Activated CD8-positive, alpha-beta T cell treated with anti-CD3 and anti-CD28 coated beads, Interleukin-2, amount 10 ng/mL, durations not matched to agents 7 days and 5 days (primary cell): ENCODE measurements around the gene TFCP2L1. TPM values are rescaled to one million over a fixed set of nuclear protein-coding genes. Genes with fewer than 3 reads are reported as not detected.

ENCODE experiments used
- ATAC-seq: fragments of 150-1000 bp; cut with Tn5 transposase; one replicate; pipeline ENCODE4 v1.10.0; 2021; ENCODE audit warnings: moderate library complexity
- CTCF ChIA-PET: fragments of 350-600 bp; sonication (Branson Sonifier 250); formaldehyde crosslinking; loops from one replicate; lab custom pipeline; 2021; ENCODE audit warnings: antibody characterized with exemption; lab: Charles Lee
- POLR2A ChIA-PET: fragments of 350-600 bp; sonication (Branson Sonifier 250); formaldehyde crosslinking; loops from one replicate; lab custom pipeline; 2021; ENCODE audit warnings: antibody characterized with exemption; lab: Charles Lee
- DNase-seq: peaks from one replicate; pipeline ENCODE4 v3.0.0-alpha.2; 2020
- H3K27ac Mint-ChIP-seq: one replicate; pipeline ENCODE4 v1.8.0; 2021; ENCODE audit warnings: mild to moderate bottlenecking, mixed read lengths
- H3K27me3 Mint-ChIP-seq: one replicate; pipeline ENCODE4 v1.8.0; 2021; ENCODE audit warnings: low read depth, mixed read lengths
- H3K36me3 Mint-ChIP-seq: one replicate; pipeline ENCODE4 v1.8.0; 2021; ENCODE audit warnings: low read depth, mixed read lengths
- H3K4me1 Mint-ChIP-seq: one replicate; pipeline ENCODE4 v1.8.0; 2021; ENCODE audit warnings: low read depth, mixed read lengths
- H3K4me3 Mint-ChIP-seq: one replicate; pipeline ENCODE4 v1.8.0; 2021; ENCODE audit warnings: mild to moderate bottlenecking, mixed read lengths
- H3K9me3 Mint-ChIP-seq: one replicate; pipeline ENCODE4 v1.8.0; 2022; ENCODE audit warnings: mixed read lengths; ENCODE audit not compliant: insufficient read depth
- total RNA-seq, 2 experiments: library from RNA; stranded (reverse); gene quantifications; one replicate each; pipeline ENCODE4 v1.2.3, GENCODE V29; 2021

Gene TFCP2L1
- total RNA-seq, 2 experiments from 2014 or later: 0.16 TPM; not detected in 1

- Mint-ChIP-seq H3K27me3 (peaks cover 3% of the 10 kb centered on the region), H3K36me3 (no peaks in the 10 kb centered on the region), H3K9me3 (no peaks in the 10 kb centered on the region), H3K27ac (no peak overlapping the region), H3K4me1 (peaks cover 6% of the 10 kb centered on the region), H3K4me3 (no peak overlapping the region)
- ATAC-seq (no peak), DNase-seq (no peak)
- CTCF ChIA-PET: no interaction called here
- POLR2A ChIA-PET: no interaction called here
Observed at GRCh38 chr2:121258051-121258450, 27.0 kb downstream of the TFCP2L1 start.

DNA sequence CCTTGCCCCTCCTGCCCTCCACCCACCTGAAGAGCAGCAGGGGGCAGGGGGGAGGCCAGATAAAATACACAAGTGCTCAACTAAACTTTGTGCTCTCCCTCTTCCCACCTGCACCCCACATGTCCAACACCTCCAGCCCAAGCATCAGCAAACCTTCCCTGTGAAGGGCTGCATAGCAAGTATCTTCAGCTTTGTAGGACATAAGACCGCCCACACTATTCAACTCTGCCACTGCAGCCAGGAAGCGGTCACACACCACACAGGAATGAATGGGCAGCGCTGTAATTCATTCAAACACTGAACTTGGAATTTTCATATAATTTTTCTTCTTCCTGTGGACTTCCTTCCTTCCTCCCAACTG lies 27.5 kb downstream of the TFCP2L1 start:
- no peak overlapping the region for H3K4me3 Mint-ChIP-seq
- DNase-seq: no peak
- peaks cover 3% of the 10 kb centered on the region for H3K27me3 Mint-ChIP-seq
- peaks cover 6% of the 10 kb centered on the region for H3K4me1 Mint-ChIP-seq
- no peaks in the 10 kb centered on the region for H3K9me3 Mint-ChIP-seq
- H3K27ac Mint-ChIP-seq: no peak overlapping the region
- no peaks in the 10 kb centered on the region for H3K36me3 Mint-ChIP-seq
- ChIA-PET POLR2A (no interaction called here), CTCF (no interaction called here)
- no peak for ATAC-seq

DNA sequence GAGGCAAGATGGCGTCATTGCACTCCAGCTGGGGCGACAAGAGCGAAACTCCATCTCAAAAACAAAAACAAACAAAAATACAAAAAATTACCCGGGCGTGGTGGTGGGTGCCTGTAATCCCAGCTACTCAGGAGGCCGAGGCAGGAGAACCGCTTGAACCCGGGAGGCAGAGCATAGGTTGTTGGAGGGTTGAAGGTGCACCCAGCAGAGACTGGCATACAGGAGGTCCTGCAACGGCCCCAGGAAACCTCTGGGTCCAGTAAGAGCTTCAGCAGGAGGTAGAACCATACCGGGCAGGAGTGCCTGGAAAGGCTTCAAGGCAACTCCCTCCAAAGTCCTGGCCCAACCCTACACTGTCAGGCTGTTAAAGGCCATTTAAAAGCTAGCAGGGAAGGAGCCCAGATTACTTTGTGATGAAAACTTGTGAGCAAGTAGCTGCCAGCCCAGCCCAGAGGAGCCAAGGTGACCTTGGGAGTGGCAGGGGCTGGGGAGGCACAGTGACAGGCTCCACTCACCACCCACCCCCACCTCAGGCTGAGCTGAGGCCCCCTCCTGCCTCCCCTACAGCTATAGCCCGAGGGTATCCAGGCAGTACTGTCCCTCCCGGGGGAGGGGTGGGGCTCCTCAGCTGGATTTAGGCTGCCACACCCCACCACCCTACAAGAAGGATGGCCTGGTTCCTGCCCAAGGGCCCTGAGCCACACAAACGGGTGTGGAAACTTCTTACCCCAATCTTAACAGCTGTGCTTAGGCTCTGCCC lies 28.1 kb downstream of the TFCP2L1 start:
- Mint-ChIP-seq H3K36me3 (no peaks in the 10 kb centered on the region), H3K27ac (no peak overlapping the region), H3K27me3 (peaks cover 3% of the 10 kb centered on the region), H3K9me3 (no peaks in the 10 kb centered on the region), H3K4me3 (no peak overlapping the region), H3K4me1 (peaks cover 6% of the 10 kb centered on the region)
- ChIA-PET CTCF (no interaction called here), POLR2A (no interaction called here)
- ATAC-seq (no peak), DNase-seq (no peak)

- ChIA-PET POLR2A (no interaction called here), CTCF (no interaction called here)
- ATAC-seq (no peak), DNase-seq (no peak)
- H3K9me3 Mint-ChIP-seq: no peaks in the 10 kb centered on the region
- H3K4me1 Mint-ChIP-seq: peaks cover 6% of the 10 kb centered on the region
- H3K4me3 Mint-ChIP-seq: no peak overlapping the region
- no peak overlapping the region for H3K27ac Mint-ChIP-seq
- H3K27me3 Mint-ChIP-seq: peaks cover 3% of the 10 kb centered on the region
- no peaks in the 10 kb centered on the region for H3K36me3 Mint-ChIP-seq
Observed at GRCh38 chr2:121255358-121255757, 29.6 kb downstream of the TFCP2L1 start.

- Mint-ChIP-seq H3K4me3 (no peak overlapping the region), H3K27me3 (peaks cover under 1% of the 10 kb centered on the region), H3K27ac (no peak overlapping the region), H3K9me3 (no peaks in the 10 kb centered on the region), H3K36me3 (no peaks in the 10 kb centered on the region), H3K4me1 (peaks cover 6% of the 10 kb centered on the region)
- CTCF ChIA-PET: no interaction called here
- DNase-seq: no peak
- ATAC-seq: no peak
- POLR2A ChIA-PET: no interaction called here
Observed at GRCh38 chr2:121254748-121255147, 30.3 kb downstream of the TFCP2L1 start.

DNA sequence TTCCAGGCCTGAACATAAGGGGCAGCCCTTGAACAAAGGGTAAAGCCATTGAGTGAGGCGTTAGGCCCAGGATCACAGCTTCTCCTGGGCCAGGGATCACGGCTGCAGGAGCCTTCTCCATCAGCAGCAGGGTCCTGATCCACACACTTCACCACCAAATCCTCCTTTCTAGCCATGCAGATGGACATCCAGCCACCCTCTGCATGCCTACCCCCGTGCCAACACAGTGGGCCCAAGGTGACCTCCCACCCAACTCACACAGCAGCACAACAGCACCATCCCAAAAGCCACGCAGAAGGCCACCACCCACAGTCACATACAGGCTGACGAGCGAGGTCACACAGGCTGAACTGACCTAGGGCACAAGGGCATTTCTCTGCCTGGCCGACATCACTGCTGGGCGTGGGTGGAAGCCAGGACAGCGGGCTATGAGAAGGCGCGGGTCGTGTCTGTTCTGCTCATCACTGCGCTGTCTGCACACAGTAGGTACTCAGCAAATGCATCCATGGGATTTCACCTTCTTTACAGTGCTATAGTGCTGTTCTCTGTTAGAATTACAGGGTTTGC lies 31.2 kb downstream of the TFCP2L1 start:
- no peak for DNase-seq

DNA sequence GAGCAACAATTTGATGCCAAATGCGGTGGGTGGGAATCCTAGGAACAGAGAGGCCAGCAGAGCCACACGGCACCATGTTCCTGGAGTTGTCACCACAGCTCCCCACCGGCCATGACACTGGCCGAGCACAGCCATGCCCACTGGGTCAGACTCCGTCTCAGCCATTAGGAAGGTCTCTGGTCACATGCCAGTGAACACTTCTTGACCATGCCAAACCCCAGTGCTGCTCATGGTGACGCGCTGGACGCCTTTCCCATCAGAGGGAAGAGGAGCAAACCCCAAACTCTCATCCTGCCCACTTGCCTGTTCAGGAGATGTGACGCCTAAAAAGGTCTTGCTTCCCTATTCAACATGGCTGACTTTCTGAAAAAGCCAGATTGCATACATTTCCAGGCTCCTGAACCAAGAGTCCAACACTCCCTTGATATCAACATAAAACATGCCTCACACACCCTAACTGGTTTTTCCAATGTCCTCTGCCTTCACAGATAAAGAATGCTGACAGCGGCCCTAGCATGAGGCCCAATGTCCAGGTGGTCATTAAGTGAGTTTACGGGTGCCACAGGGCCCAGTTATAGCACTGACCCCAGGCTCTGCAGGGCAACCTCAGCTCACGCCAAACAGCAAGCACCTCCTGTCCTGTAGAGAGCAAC lies 31.9 kb downstream of the TFCP2L1 start:
- H3K9me3 Mint-ChIP-seq: no peaks in the 10 kb centered on the region
- H3K36me3 Mint-ChIP-seq: no peaks in the 10 kb centered on the region
- ChIA-PET CTCF (no interaction called here), POLR2A (no interaction called here)
- no peak for DNase-seq
- H3K27me3 Mint-ChIP-seq: no peaks in the 10 kb centered on the region
- no peak overlapping the region for H3K27ac Mint-ChIP-seq
- H3K4me1 Mint-ChIP-seq: peaks cover 6% of the 10 kb centered on the region
- no peak for ATAC-seq
- H3K4me3 Mint-ChIP-seq: no peak overlapping the region

More for the DNA sequence above, 31.2 kb downstream of the TFCP2L1 start:
- Mint-ChIP-seq H3K9me3 (no peaks in the 10 kb centered on the region), H3K4me1 (peaks cover 6% of the 10 kb centered on the region), H3K36me3 (no peaks in the 10 kb centered on the region), H3K27me3 (no peaks in the 10 kb centered on the region), H3K4me3 (no peak overlapping the region), H3K27ac (no peak overlapping the region)
- CTCF ChIA-PET: no interaction called here
- no peak for ATAC-seq
- POLR2A ChIA-PET: no interaction called here

- no peak overlapping the region for H3K4me3 Mint-ChIP-seq
Observed at GRCh38 chr2:121251497-121251896, 33.5 kb downstream of the TFCP2L1 start.

GRCh38 chr2:121248766-121249343 lies 36.1 kb downstream of the TFCP2L1 start:
- H3K27ac Mint-ChIP-seq: no peak overlapping the region
- DNase-seq: no peak
- no peaks in the 10 kb centered on the region for H3K9me3 Mint-ChIP-seq
- no peak overlapping the region for H3K4me3 Mint-ChIP-seq
- no peaks in the 10 kb centered on the region for H3K4me1 Mint-ChIP-seq
- ChIA-PET POLR2A (no interaction called here), CTCF (no interaction called here)
- no peaks in the 10 kb centered on the region for H3K36me3 Mint-ChIP-seq
- H3K27me3 Mint-ChIP-seq: no peaks in the 10 kb centered on the region
- ATAC-seq: no peak

More at GRCh38 chr2:121251497-121251896, 33.5 kb downstream of the TFCP2L1 start:
- Mint-ChIP-seq H3K9me3 (no peaks in the 10 kb centered on the region), H3K36me3 (no peaks in the 10 kb centered on the region), H3K27me3 (no peaks in the 10 kb centered on the region), H3K4me1 (no peaks in the 10 kb centered on the region), H3K27ac (no peak overlapping the region)
- CTCF ChIA-PET: interaction anchor here (1.0 kb wide), 1 partner anchor 8 kb away, joined by 3 read pairs; no protein-coding TSS in a partner anchor
- ATAC-seq (no peak), DNase-seq (no peak)
- POLR2A ChIA-PET: no interaction called here

DNA sequence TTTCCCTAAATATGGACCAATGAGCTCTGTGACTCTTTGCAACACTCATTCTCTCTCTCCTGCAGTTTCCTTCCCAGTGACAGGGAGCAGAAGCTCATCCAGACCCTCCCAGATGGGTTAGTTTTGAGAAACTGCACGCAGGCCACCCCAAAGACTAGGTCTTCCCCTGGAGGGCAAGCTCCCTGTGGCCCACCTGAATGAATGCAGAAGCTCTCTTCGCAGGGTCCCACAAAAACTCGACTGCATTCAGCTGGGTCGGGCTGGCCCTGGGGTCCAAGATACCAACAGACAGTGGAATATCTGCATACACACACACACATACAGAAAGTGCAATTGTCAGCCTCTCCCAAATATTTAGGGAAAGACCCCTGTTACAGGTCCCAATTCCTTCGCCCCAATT lies 37.0 kb downstream of the TFCP2L1 start:
- ATAC-seq: no peak
- POLR2A ChIA-PET: no interaction called here
- Mint-ChIP-seq H3K27ac (no peak overlapping the region), H3K9me3 (no peaks in the 10 kb centered on the region), H3K4me3 (no peak overlapping the region), H3K4me1 (no peaks in the 10 kb centered on the region), H3K36me3 (no peaks in the 10 kb centered on the region), H3K27me3 (no peaks in the 10 kb centered on the region)
- DNase-seq: no peak
- CTCF ChIA-PET: no interaction called here

- ATAC-seq (no peak), DNase-seq (no peak)
- Mint-ChIP-seq H3K36me3 (no peaks in the 10 kb centered on the region), H3K4me3 (no peak overlapping the region), H3K27me3 (no peaks in the 10 kb centered on the region), H3K4me1 (no peaks in the 10 kb centered on the region), H3K27ac (no peak overlapping the region), H3K9me3 (no peaks in the 10 kb centered on the region)
- CTCF ChIA-PET: no interaction called here
- POLR2A ChIA-PET: no interaction called here
Observed at GRCh38 chr2:121247534-121247933, 37.5 kb downstream of the TFCP2L1 start.

DNA sequence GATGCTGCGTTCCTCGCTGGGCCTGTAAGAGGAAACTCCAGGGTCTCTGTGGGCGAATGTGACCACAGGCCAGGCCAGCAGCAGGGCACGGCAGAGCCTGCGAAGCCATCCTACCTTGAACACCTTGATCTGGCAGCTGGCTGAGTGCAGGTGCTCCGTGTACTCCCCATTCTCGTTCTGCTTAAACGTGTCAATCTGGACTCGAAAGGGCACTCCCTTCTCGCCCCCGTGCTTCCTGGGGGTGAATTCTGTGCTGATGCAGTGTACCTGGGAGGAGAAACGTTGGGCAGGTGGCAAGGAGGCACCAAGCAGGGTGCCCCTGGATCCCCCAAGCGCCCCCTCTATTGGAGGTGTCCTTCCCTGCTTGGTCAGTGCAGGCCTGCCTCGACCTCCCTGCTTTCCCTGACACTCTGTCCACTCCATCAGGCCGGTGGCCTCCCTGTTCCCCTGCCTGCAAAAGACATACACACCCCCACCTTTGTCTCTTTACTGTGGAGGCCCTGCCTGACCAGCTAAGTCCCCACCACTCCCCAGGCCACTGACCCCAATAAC lies 38.2 kb downstream of the TFCP2L1 start:
- Mint-ChIP-seq H3K4me1 (no peaks in the 10 kb centered on the region), H3K27me3 (no peaks in the 10 kb centered on the region), H3K36me3 (no peaks in the 10 kb centered on the region), H3K9me3 (no peaks in the 10 kb centered on the region), H3K4me3 (no peak overlapping the region), H3K27ac (no peak overlapping the region)
- ChIA-PET POLR2A (no interaction called here), CTCF (no interaction called here)
- no peak for DNase-seq
- no peak for ATAC-seq
